Retinal pigment epithelial cell (primary cell): ENCODE data around the gene CPED1.

ENCODE experiments used
- DNase-seq: peaks from one replicate; pipeline ENCODE4 v3.0.0-alpha.2; 2010; ENCODE audit warnings: low read depth
- H3K4me3 ChIP-seq: 2 replicates; pipeline ENCODE4 v1.5.1; 2011; ENCODE audit warnings: mild to moderate bottlenecking, low read length, control low read depth, moderate library complexity
- TF ChIP-seq, protein P1 (sequence below): conservative IDR thresholded peaks from 2 replicates; pipeline ENCODE4 v1.5.1; 2011; ENCODE audit warnings: low read depth, low read length, control low read depth, inconsistent platforms

The CPED1 gene

DNA sequence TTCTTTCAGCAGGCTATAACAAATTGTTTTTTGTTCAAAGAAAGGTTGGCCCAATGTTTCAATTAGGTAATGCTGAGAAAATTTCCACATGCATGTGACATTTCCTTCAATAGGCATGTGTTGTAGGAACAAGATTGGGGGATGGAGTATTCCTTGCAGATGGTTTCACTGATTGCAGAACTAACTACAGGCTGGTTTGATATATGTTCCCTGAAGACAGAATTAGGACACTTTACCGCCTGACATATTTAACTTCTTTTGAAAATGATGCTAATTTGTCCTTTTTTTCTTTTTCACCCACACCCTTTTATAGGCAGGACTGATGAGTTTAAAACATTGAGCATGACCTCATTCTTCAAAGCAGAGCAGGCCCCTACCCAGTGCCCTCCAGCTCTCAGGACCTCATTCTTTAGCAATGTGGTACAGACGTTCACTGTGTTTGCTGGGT lies 163.3 kb downstream of the CPED1 start:
- TF ChIP-seq, protein P1, sequence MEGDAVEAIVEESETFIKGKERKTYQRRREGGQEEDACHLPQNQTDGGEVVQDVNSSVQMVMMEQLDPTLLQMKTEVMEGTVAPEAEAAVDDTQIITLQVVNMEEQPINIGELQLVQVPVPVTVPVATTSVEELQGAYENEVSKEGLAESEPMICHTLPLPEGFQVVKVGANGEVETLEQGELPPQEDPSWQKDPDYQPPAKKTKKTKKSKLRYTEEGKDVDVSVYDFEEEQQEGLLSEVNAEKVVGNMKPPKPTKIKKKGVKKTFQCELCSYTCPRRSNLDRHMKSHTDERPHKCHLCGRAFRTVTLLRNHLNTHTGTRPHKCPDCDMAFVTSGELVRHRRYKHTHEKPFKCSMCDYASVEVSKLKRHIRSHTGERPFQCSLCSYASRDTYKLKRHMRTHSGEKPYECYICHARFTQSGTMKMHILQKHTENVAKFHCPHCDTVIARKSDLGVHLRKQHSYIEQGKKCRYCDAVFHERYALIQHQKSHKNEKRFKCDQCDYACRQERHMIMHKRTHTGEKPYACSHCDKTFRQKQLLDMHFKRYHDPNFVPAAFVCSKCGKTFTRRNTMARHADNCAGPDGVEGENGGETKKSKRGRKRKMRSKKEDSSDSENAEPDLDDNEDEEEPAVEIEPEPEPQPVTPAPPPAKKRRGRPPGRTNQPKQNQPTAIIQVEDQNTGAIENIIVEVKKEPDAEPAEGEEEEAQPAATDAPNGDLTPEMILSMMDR: no peak
- no peak overlapping the region for H3K4me3 ChIP-seq
- DNase-seq: no peak

DNA sequence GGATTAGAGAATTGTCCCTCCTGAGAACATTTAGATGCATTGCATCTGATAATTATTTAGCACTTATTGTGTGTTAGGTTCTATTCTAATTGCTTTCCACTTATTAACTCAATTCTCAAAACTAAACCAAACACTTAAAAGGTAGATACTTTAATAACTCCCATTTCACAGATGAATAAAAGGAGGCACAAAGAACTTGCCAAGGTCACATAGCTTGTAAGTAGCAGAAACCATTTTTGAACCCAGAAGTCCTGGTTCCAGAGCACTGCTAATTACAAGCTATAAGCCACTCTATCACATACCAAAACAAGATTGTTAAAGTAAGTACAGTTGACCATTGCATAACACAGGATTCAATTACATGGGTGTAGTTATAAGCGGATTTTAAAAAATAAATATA lies 164.9 kb downstream of the CPED1 start:
- no peak for DNase-seq
- TF ChIP-seq, protein P1: no peak
- H3K4me3 ChIP-seq: no peak overlapping the region

DNA sequence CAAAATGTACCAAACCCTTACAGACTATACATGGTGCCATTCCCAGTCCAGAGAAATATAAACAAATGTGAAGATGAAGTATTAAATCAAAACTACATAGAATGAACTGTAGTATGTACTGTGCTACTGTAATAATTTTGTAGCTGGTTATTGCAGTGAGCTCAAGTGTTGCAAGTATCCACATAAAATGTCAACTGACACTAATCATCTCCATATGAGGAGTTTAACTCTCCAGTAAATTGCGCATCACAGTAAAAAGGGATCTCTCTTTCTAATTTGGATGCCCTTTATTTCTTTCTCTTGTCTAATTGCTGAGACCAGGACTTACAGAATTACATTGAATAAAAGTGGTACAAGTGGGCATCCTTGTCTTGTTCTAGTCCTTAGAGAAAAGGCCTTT lies 165.5 kb downstream of the CPED1 start:
- DNase-seq: no peak
- TF ChIP-seq, protein P1: no peak
- no peak overlapping the region for H3K4me3 ChIP-seq

DNA sequence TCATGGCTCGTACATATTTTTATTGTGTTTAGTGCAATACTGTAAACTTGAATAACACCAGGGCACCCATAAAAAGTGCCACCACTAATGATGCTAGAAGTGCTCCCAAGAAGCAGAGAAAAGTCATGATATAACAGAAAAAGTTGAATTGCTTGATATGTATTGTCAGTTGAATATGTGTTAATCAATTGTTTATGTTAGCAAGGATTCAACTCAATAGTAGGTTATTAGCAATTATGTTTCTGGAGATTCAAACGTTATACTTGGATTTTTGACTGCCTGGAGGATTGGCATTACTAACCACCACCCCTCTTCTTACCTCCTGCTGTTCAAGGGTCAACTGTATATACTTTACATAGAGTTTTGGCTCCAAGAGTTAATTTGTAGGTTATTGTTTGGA lies 168.3 kb downstream of the CPED1 start:
- no peak overlapping the region for H3K4me3 ChIP-seq
- TF ChIP-seq, protein P1: no peak
- no peak for DNase-seq

DNA sequence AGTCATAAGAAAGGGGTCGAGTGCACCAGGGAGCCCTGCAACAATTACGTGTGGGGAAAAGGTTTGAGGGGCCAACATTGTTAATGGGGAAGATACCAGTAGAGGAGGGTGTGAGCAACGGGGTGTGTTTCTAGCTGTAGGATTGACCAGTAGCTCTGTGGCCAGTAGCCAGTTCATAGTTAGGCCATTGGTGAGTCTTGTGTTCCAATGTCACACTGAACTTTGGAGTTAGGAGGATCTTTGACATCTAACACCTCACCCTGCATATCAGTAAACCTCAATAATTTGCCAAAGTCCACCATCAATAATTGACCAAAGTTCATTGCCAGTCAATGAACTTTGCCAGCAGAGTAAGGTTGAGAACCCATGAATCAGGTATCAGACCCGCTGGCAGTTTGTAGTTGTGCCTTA lies 168.8 kb downstream of the CPED1 start:
- no peak overlapping the region for H3K4me3 ChIP-seq
- TF ChIP-seq, protein P1: no peak

DNA sequence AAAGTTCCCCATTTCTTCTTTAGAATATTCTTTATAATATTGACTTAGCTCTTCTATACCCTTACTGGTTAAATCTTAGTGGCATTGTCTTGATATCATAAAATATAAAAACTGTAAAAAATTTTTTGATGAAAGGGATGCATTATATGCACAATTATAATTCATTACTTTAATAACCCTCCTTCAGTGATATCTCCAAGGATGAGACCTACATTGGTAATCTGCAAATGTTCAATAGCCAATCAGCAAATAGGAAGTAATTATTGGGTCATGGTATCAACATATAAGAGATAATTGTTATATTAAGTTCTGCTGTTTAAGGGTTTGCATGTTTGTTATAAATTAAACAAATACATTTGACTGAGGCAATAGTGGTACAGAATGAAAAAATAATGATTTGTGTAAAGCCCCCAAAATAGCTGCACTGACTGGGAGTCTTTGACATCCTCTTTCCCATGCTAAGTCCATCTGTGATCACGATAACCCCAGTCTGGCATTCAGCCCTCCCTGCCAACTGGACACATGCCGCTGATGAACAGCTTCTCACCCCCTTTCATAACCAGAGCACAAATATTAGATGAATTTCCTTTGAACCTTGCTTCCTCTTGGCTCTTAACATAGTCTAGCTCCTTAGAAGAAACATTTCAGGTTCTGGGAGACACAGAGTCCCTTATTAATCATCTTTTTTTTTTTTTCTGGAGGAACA lies 169.5 kb downstream of the CPED1 start:
- TF ChIP-seq, protein P1: no peak
- DNase-seq: no peak
- H3K4me3 ChIP-seq: no peak overlapping the region

More for the DNA sequence above, 168.8 kb downstream of the CPED1 start:
- DNase-seq: no peak

DNA sequence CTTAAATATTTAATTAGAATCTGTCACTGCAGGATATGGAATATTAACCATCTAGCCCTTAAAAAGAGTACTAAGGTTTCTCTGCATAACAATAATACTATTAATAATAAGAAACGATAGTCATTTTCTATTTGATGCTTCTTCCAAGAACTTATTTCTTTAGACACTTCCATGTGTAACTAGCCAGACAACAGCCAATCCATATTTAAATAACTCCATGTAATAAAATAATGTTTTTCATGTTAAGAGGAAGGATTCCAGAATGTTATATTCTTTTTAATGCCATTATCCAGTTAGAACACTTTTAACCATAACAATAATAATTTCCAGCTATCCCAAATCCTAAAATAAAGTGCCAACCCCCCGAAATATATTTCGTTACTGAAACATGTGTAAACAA lies 170.2 kb downstream of the CPED1 start:
- no peak for DNase-seq
- TF ChIP-seq, protein P1: no peak
- H3K4me3 ChIP-seq: no peak overlapping the region
